Mammary epithelial cell (primary cell): ENCODE measurements around the gene ANKDD1A.

Experiments used
- EZH2 ChIP-seq: IDR thresholded peaks from 2 replicates; pipeline ENCODE4 v1.6.1; 2012; ENCODE audit warnings: low read length, inconsistent platforms, borderline replicate concordance
- TF ChIP-seq, protein P1 (sequence below), 2 donors: IDR thresholded peaks in 1 of 2; conservative IDR thresholded peaks in 1 of 2; 2 replicates each; pipeline ENCODE4 v1.5.1; 2011 to 2012; ENCODE audit warnings: inconsistent platforms in 2 of 2, low read length in 2 of 2, mild to moderate bottlenecking in 2 of 2, control low read depth in 1 of 2, low read depth in 1 of 2; ENCODE audit not compliant: insufficient read depth in 1 of 2; ENCODE audit errors: extremely low read depth in 1 of 2

DNA sequence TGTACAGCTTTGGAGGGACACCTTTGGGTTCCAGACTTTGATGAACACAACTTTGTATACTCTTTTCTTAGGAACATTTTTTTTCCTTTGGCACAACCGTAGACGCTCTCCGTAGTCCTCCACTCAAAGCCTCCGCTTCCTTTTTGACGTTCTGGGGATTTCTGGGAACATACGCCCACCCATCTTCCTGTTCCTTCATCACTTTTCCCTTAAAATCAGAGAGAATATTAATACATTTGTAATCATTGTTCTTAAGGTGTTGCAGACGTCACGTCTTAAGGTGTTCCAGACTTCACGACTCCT lies 78.4 kb downstream of the ANKDD1A start:
- TF ChIP-seq, protein P1, sequence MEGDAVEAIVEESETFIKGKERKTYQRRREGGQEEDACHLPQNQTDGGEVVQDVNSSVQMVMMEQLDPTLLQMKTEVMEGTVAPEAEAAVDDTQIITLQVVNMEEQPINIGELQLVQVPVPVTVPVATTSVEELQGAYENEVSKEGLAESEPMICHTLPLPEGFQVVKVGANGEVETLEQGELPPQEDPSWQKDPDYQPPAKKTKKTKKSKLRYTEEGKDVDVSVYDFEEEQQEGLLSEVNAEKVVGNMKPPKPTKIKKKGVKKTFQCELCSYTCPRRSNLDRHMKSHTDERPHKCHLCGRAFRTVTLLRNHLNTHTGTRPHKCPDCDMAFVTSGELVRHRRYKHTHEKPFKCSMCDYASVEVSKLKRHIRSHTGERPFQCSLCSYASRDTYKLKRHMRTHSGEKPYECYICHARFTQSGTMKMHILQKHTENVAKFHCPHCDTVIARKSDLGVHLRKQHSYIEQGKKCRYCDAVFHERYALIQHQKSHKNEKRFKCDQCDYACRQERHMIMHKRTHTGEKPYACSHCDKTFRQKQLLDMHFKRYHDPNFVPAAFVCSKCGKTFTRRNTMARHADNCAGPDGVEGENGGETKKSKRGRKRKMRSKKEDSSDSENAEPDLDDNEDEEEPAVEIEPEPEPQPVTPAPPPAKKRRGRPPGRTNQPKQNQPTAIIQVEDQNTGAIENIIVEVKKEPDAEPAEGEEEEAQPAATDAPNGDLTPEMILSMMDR (conservative IDR thresholded peaks at IDR 0.05 in 1 of 2, IDR thresholded peaks at IDR 0.05 in 1 of 2; ENCODE audit: extremely low read depth in 1 of 2, insufficient read depth in 1 of 2, low read depth in 1 of 2, low read length in 2 of 2), result no peak
- TF ChIP-seq EZH2, result no peak
